Smooth muscle cell of the brain vasculature (primary cell): ENCODE data around the gene CDH26.

Experiments
- DNase-seq: peaks from one replicate; pipeline ENCODE4 v3.0.0-alpha.2; 2012; ENCODE audit warnings: low read depth, low spot score

CDH26 gene

GRCh38 chr20:60043435-60043834 is 85.2 kb downstream of the CDH26 start:
- DNase-seq = no peak

GRCh38 chr20:60046011-60046413 is 87.8 kb downstream of the CDH26 start:
- DNase-seq = no peak

GRCh38 chr20:60046436-60046835 is 88.2 kb downstream of the CDH26 start:
- no peak for DNase-seq

- DNase-seq = no peak
Observed at GRCh38 chr20:60046860-60047259, 88.6 kb downstream of the CDH26 start.

- no peak for DNase-seq
Observed at GRCh38 chr20:60048634-60049521, 90.7 kb downstream of the CDH26 start.

- DNase-seq = no peak
Observed at GRCh38 chr20:60049601-60050000, 91.4 kb downstream of the CDH26 start.

- DNase-seq = no peak
Observed at GRCh38 chr20:60050193-60050947, 92.1 kb downstream of the CDH26 start.

GRCh38 chr20:60051911-60052310 is 93.7 kb downstream of the CDH26 start:
- DNase-seq = no peak

GRCh38 chr20:60052322-60052721 is 94.1 kb downstream of the CDH26 start:
- DNase-seq = no peak

GRCh38 chr20:60053125-60053817 is 95.0 kb downstream of the CDH26 start:
- no peak for DNase-seq

GRCh38 chr20:60053818-60054190 is 95.6 kb downstream of the CDH26 start:
- no peak for DNase-seq

GRCh38 chr20:60054716-60055634 is 96.8 kb downstream of the CDH26 start:
- DNase-seq = no peak

- DNase-seq = no peak
Observed at GRCh38 chr20:60055740-60056139, 97.5 kb downstream of the CDH26 start.

- no peak for DNase-seq
Observed at GRCh38 chr20:60056407-60057122, 98.3 kb downstream of the CDH26 start.

- no peak for DNase-seq
Observed at GRCh38 chr20:60057123-60057865, 99.1 kb downstream of the CDH26 start.

- peak; percentile 83 for DNase-seq
Observed at GRCh38 chr20:60057866-60058807, 99.9 kb downstream of the CDH26 start.

- DNase-seq = no peak
Observed at GRCh38 chr20:60058879-60059278, 100.7 kb downstream of the CDH26 start.

GRCh38 chr20:60060006-60060557 is 101.9 kb downstream of the CDH26 start:
- no peak for DNase-seq
